ENCODE results near the gene SUSD4.

The SUSD4 gene

GRCh38 chr1:223244366-223245103 is 119.4 kb downstream of the SUSD4 start:
- no peaks in the 10 kb centered on the region for H3K27me3 ChIP-seq (ENCODE audit: insufficient read depth, insufficient read length)
- H3K9me3 ChIP-seq (ENCODE audit: insufficient read depth, low read length), result no peaks in the 10 kb centered on the region
- H3K4me1 ChIP-seq (ENCODE audit: insufficient read depth, insufficient read length), result no peaks in the 10 kb centered on the region
- no peak overlapping the region for H3K4me3 ChIP-seq (ENCODE audit: insufficient read length, low read depth)
- no peaks in the 10 kb centered on the region for H3K36me3 ChIP-seq (ENCODE audit: insufficient read depth, insufficient read length, low read length)
- no peak for DNase-seq (ENCODE audit: low read depth, low spot score)
- TF ChIP-seq SUZ12 (IDR thresholded peaks at IDR 0.05; ENCODE audit: extremely low read depth, insufficient read depth, insufficient read length) (no peak), ZNF274 (IDR thresholded peaks at IDR 0.05; ENCODE audit: low read depth, low read length) (no peak), YY1 (IDR thresholded peaks at IDR 0.05; ENCODE audit: insufficient read depth, insufficient read length) (no peak)
- no peak overlapping the region for H3K9ac ChIP-seq (ENCODE audit: insufficient read length, low read depth)

GRCh38 chr1:223243441-223244050 is 120.4 kb downstream of the SUSD4 start:
- Histone ChIP-seq H3K9ac (ENCODE audit: insufficient read length, low read depth) (no peak overlapping the region), H3K4me1 (ENCODE audit: insufficient read depth, insufficient read length) (no peaks in the 10 kb centered on the region), H3K27me3 (ENCODE audit: insufficient read depth, insufficient read length) (no peaks in the 10 kb centered on the region), H3K9me3 (ENCODE audit: insufficient read depth, low read length) (no peaks in the 10 kb centered on the region), H3K36me3 (ENCODE audit: insufficient read depth, insufficient read length, low read length) (no peaks in the 10 kb centered on the region), H3K4me3 (ENCODE audit: insufficient read length, low read depth) (no peak overlapping the region)
- TF ChIP-seq ZNF274 (IDR thresholded peaks at IDR 0.05; ENCODE audit: low read depth, low read length) (no peak), YY1 (IDR thresholded peaks at IDR 0.05; ENCODE audit: insufficient read depth, insufficient read length) (no peak), SUZ12 (IDR thresholded peaks at IDR 0.05; ENCODE audit: extremely low read depth, insufficient read depth, insufficient read length) (no peak)
- no peak for DNase-seq (ENCODE audit: low read depth, low spot score)

GRCh38 chr1:223242971-223243370 is 121.0 kb downstream of the SUSD4 start:
- Histone ChIP-seq H3K4me3 (ENCODE audit: insufficient read length, low read depth) (no peak overlapping the region), H3K36me3 (ENCODE audit: insufficient read depth, insufficient read length, low read length) (no peaks in the 10 kb centered on the region), H3K4me1 (ENCODE audit: insufficient read depth, insufficient read length) (no peaks in the 10 kb centered on the region), H3K9ac (ENCODE audit: insufficient read length, low read depth) (no peak overlapping the region), H3K27me3 (ENCODE audit: insufficient read depth, insufficient read length) (no peaks in the 10 kb centered on the region), H3K9me3 (ENCODE audit: insufficient read depth, low read length) (no peaks in the 10 kb centered on the region)
- no peak for DNase-seq (ENCODE audit: low read depth, low spot score)
- TF ChIP-seq SUZ12 (IDR thresholded peaks at IDR 0.05; ENCODE audit: extremely low read depth, insufficient read depth, insufficient read length), result no peak
- no peak for TF ChIP-seq YY1 (IDR thresholded peaks at IDR 0.05; ENCODE audit: insufficient read depth, insufficient read length)
- no peak for TF ChIP-seq ZNF274 (IDR thresholded peaks at IDR 0.05; ENCODE audit: low read depth, low read length)

GRCh38 chr1:223242382-223242955 is 121.5 kb downstream of the SUSD4 start:
- H3K4me1 ChIP-seq (ENCODE audit: insufficient read depth, insufficient read length), result no peaks in the 10 kb centered on the region
- DNase-seq (ENCODE audit: low read depth, low spot score), result no peak
- no peak for TF ChIP-seq ZNF274 (IDR thresholded peaks at IDR 0.05; ENCODE audit: low read depth, low read length)

GRCh38 chr1:223240122-223240521 is 123.9 kb downstream of the SUSD4 start:
- no peak for DNase-seq (ENCODE audit: low read depth, low spot score)
- Histone ChIP-seq H3K4me1 (ENCODE audit: insufficient read depth, insufficient read length) (no peaks in the 10 kb centered on the region), H3K9ac (ENCODE audit: insufficient read length, low read depth) (no peak overlapping the region), H3K27me3 (ENCODE audit: insufficient read depth, insufficient read length) (no peaks in the 10 kb centered on the region), H3K4me3 (ENCODE audit: insufficient read length, low read depth) (no peak overlapping the region), H3K9me3 (ENCODE audit: insufficient read depth, low read length) (peaks cover 6% of the 10 kb centered on the region; the same call in 1 of the 2 replicates), H3K36me3 (ENCODE audit: insufficient read depth, insufficient read length, low read length) (no peaks in the 10 kb centered on the region)
- TF ChIP-seq ZNF274 (IDR thresholded peaks at IDR 0.05; ENCODE audit: low read depth, low read length), result no peak
- no peak for TF ChIP-seq YY1 (IDR thresholded peaks at IDR 0.05; ENCODE audit: insufficient read depth, insufficient read length)
- TF ChIP-seq SUZ12 (IDR thresholded peaks at IDR 0.05; ENCODE audit: extremely low read depth, insufficient read depth, insufficient read length), result no peak

More at GRCh38 chr1:223242382-223242955, 121.5 kb downstream of the SUSD4 start:
- Histone ChIP-seq H3K4me3 (ENCODE audit: insufficient read length, low read depth) (no peak overlapping the region), H3K36me3 (ENCODE audit: insufficient read depth, insufficient read length, low read length) (no peaks in the 10 kb centered on the region), H3K27me3 (ENCODE audit: insufficient read depth, insufficient read length) (no peaks in the 10 kb centered on the region), H3K9me3 (ENCODE audit: insufficient read depth, low read length) (no peaks in the 10 kb centered on the region), H3K9ac (ENCODE audit: insufficient read length, low read depth) (no peak overlapping the region)

GRCh38 chr1:223235091-223235490 is 128.9 kb downstream of the SUSD4 start:
- TF ChIP-seq SUZ12 (IDR thresholded peaks at IDR 0.05; ENCODE audit: extremely low read depth, insufficient read depth, insufficient read length), result no peak
- no peak for TF ChIP-seq YY1 (IDR thresholded peaks at IDR 0.05; ENCODE audit: insufficient read depth, insufficient read length)
- TF ChIP-seq ZNF274 (IDR thresholded peaks at IDR 0.05; ENCODE audit: low read depth, low read length), result no peak

GRCh38 chr1:223234534-223234933 is 129.4 kb downstream of the SUSD4 start:
- Histone ChIP-seq H3K4me3 (ENCODE audit: insufficient read length, low read depth) (no peak overlapping the region), H3K36me3 (ENCODE audit: insufficient read depth, insufficient read length, low read length) (no peaks in the 10 kb centered on the region), H3K27me3 (ENCODE audit: insufficient read depth, insufficient read length) (no peaks in the 10 kb centered on the region), H3K9ac (ENCODE audit: insufficient read length, low read depth) (no peak overlapping the region), H3K9me3 (ENCODE audit: insufficient read depth, low read length) (peaks cover 6% of the 10 kb centered on the region; the same call in 1 of the 2 replicates), H3K4me1 (ENCODE audit: insufficient read depth, insufficient read length) (no peaks in the 10 kb centered on the region)
- DNase-seq (ENCODE audit: low read depth, low spot score), result no peak
- TF ChIP-seq SUZ12 (IDR thresholded peaks at IDR 0.05; ENCODE audit: extremely low read depth, insufficient read depth, insufficient read length) (no peak), ZNF274 (IDR thresholded peaks at IDR 0.05; ENCODE audit: low read depth, low read length) (no peak), YY1 (IDR thresholded peaks at IDR 0.05; ENCODE audit: insufficient read depth, insufficient read length) (no peak)

More at GRCh38 chr1:223235091-223235490, 128.9 kb downstream of the SUSD4 start:
- Histone ChIP-seq H3K4me3 (ENCODE audit: insufficient read length, low read depth) (no peak overlapping the region), H3K27me3 (ENCODE audit: insufficient read depth, insufficient read length) (no peaks in the 10 kb centered on the region), H3K9me3 (ENCODE audit: insufficient read depth, low read length) (peaks cover 6% of the 10 kb centered on the region; the same call in 1 of the 2 replicates), H3K9ac (ENCODE audit: insufficient read length, low read depth) (no peak overlapping the region), H3K4me1 (ENCODE audit: insufficient read depth, insufficient read length) (no peaks in the 10 kb centered on the region), H3K36me3 (ENCODE audit: insufficient read depth, insufficient read length, low read length) (no peaks in the 10 kb centered on the region)
- no peak for DNase-seq (ENCODE audit: low read depth, low spot score)
